ENCODE data around the gene LCMT2.

Gene LCMT2

DNA sequence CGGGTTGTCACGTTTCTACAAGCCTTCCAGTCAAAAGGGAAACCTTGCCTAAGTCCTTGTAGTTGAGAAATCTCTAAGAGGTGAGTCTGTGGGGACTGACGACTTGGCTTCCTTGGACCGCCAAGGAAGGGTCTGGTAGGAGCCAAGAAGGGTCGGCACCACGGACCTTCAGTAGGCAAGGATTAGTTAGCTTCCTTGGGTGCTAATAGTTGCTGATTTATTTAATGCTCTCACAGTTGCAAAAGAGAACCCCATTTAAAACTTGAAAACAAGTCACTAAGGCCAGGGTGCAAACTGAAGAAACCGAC is 361 bp upstream of the LCMT2 start:
- H3K27ac Mint-ChIP-seq (ENCODE audit: low read depth), result peak overlapping the region; percentile 96
- peaks cover 23% of the 10 kb centered on the region for H3K36me3 Mint-ChIP-seq (ENCODE audit: insufficient read depth)
- DNase-seq (ENCODE audit: low spot score in 2 of 2), result no peak
- peaks cover 31% of the 10 kb centered on the region for H3K4me1 Mint-ChIP-seq
- no peaks in the 10 kb centered on the region for H3K9me3 Mint-ChIP-seq
- peak overlapping the region; percentile 93 for H3K4me3 Mint-ChIP-seq
- no peaks in the 10 kb centered on the region for H3K27me3 Mint-ChIP-seq
- peak; percentile 8 for ATAC-seq (replicated peaks; ENCODE audit: extremely low read depth, poor library complexity, severe bottlenecking)

DNA sequence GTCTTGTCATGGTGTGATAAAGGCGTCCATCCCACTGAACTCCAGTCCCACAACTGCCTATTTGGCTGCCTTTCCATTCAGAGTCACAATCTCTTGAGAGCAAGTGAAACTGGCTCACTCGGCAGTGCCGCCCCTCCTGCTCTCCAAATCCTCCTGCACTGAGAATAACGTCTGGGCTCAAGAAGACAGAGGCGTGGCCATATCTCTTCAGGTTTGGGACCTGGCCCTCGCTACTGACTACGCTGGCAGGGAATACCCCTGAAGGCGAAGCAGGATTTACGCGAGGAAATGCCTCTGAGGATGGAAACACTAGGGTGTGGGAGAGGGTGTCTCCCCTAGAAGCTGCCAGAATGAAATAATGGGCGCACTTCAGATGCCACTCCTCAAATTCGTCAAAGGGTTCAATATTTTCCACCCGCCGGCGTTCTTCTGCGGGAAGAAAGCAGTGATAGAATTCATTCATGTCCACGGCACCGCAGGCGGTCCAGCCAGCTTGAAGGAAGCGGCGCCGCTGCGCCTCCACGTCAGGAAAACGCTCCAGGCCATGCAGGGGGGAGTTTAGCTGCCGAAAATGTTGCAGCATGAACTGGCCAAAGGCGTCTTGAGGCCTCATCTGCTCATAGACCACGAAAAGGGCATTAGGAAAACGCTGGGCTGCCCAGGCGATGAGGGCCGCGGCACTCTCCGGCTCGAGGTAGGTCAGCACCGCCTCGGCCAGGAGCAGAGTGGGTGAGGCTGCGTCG is 985 bp downstream of the LCMT2 start:
- H3K4me3 Mint-ChIP-seq, result peak overlapping the region; percentile 93
- no peak for ATAC-seq (replicated peaks; ENCODE audit: extremely low read depth, poor library complexity, severe bottlenecking)
- H3K36me3 Mint-ChIP-seq (ENCODE audit: insufficient read depth), result peaks cover 23% of the 10 kb centered on the region
- peak overlapping the region; percentile 96 for H3K27ac Mint-ChIP-seq (ENCODE audit: low read depth)
- no peak for DNase-seq (ENCODE audit: low spot score in 2 of 2)
- H3K4me1 Mint-ChIP-seq, result peaks cover 31% of the 10 kb centered on the region
- H3K9me3 Mint-ChIP-seq, result no peaks in the 10 kb centered on the region
- H3K27me3 Mint-ChIP-seq, result no peaks in the 10 kb centered on the region

DNA sequence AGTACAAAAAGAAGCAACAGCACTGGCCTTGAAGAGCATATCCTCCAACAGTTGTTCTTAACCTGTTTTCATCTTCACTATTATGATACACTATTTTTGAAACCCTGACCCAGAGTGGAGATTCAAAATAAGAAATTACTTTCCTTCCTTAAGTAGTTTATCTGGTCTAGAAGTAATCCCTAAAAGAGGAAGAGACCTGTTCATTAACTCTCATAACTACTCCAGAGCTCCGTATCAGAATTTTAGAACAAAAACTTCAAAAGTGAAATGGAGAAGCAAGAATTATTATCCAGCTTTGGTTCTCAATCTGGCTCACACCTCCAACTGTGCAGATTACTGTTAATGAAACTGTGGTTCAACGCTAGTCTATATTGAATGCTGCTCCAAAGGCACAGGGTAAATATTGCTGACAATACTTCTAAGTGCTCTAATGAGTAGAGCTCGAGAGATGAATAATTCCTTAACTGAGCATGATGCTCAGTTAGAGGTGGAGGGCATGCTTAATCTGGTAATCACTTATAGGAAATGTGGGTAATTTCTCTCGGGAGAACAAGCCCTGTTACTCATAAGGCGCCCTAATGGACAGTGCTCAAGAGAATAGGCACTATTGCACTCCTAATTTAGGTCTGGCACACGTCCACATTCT is 5.2 kb downstream of the LCMT2 start:
- ATAC-seq (replicated peaks; ENCODE audit: extremely low read depth, poor library complexity, severe bottlenecking) (no peak), DNase-seq (ENCODE audit: low spot score in 2 of 2) (no peak)
- H3K36me3 Mint-ChIP-seq (ENCODE audit: insufficient read depth), result peaks cover 11% of the 10 kb centered on the region
- no peak overlapping the region for H3K4me3 Mint-ChIP-seq
- H3K27ac Mint-ChIP-seq (ENCODE audit: low read depth), result no peak overlapping the region
- peaks cover 7% of the 10 kb centered on the region for H3K27me3 Mint-ChIP-seq
- no peaks in the 10 kb centered on the region for H3K9me3 Mint-ChIP-seq
- peaks cover 17% of the 10 kb centered on the region for H3K4me1 Mint-ChIP-seq

DNA sequence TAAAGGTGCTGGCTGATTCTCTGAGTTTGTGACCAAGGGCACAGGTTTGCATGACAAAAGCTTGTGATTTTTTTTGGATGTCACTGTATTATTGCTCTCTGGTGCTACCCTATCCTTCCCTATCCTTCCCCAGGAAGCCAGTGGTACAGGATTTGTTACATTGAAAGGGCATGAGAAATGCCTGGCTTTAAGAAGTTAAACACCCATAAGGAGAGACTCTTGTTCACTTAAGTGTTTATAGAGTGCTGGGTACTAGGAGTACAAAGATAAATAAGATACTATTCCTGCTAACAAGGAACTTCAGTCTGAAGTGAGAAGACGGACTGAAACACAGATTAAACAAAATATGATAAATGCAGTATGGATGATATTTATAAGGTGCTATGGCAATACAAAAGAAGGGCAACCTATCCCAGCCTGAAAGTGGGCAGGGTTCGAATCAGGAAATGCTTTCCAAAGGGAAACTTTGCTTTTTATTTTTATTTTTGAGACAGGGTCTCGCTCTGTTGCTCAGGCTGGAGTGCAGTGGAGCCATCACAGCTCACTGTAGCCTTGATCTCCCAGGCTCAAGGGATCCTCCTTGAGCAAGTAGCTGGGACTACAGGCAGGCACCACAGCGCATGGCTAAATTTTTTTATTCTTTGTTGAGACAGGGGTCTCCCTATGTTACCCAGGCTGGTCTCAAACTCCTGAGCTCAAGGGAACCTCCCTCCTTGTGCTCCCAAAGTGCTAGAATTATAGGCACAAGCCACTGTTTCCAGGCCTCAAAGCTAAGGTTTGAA is 11.2 kb downstream of the LCMT2 start:
- H3K4me3 Mint-ChIP-seq, result no peak overlapping the region
- no peak for DNase-seq (ENCODE audit: low spot score in 2 of 2)
- no peaks in the 10 kb centered on the region for H3K9me3 Mint-ChIP-seq
- H3K36me3 Mint-ChIP-seq (ENCODE audit: insufficient read depth), result no peaks in the 10 kb centered on the region
- peaks cover 40% of the 10 kb centered on the region for H3K27me3 Mint-ChIP-seq
- no peak overlapping the region for H3K27ac Mint-ChIP-seq (ENCODE audit: low read depth)
- no peaks in the 10 kb centered on the region for H3K4me1 Mint-ChIP-seq
- ATAC-seq (replicated peaks; ENCODE audit: extremely low read depth, poor library complexity, severe bottlenecking), result no peak

DNA sequence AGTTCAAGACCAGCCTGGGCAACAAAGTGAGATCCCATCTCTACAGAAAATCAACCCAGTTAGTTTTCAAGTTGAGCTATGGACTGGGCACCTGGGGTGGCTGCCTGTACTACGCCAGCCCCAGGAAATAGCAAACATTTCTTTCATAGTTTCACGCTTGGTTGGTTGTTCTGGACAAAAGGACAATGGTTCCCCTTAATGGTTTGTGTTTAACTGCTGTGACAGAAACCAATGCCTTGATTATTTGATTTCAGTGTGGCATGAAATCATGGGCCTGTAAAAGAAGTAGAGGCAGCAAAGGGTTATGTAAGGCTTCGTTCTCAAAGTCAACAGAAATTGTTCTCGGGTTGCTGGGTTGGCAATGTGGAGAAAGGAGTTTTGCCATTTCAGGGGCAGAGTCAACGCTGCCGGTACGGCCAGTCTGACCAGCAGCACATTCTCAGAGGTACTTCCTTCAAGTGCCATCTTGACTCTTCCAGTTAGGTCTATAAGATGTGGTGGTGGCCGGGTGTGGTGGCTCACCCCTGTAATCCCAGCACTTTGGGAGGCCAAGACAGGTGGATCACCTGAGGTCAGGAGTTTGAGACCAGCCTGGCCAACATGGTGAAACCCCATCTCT is 12.7 kb downstream of the LCMT2 start:
- H3K36me3 Mint-ChIP-seq (ENCODE audit: insufficient read depth), result no peaks in the 10 kb centered on the region
- no peak overlapping the region for H3K27ac Mint-ChIP-seq (ENCODE audit: low read depth)
- H3K27me3 Mint-ChIP-seq, result peaks cover 49% of the 10 kb centered on the region
- no peaks in the 10 kb centered on the region for H3K9me3 Mint-ChIP-seq
- ATAC-seq (replicated peaks; ENCODE audit: extremely low read depth, poor library complexity, severe bottlenecking) (no peak), DNase-seq (ENCODE audit: low spot score in 2 of 2) (no peak)
- H3K4me3 Mint-ChIP-seq, result no peak overlapping the region
- H3K4me1 Mint-ChIP-seq, result no peaks in the 10 kb centered on the region

DNA sequence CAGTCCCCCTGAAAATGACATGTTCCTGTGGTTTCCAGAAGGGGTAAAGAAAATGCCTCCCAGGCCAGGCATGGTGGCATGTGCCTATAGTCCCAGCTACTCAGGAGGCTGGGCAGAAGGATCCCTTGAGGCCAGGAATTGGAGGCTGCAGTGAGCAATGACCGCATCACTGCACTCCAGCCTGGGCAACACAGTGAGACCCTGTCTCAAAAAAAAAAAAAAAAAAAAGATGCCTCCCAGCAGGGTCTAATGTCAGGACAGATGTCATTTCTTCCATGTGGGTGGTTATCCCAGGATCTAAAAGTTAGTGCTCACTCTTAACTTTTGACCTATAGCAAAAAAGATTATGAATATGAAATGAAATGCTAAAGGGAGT is 13.4 kb downstream of the LCMT2 start:
- no peak overlapping the region for H3K4me3 Mint-ChIP-seq

DNA sequence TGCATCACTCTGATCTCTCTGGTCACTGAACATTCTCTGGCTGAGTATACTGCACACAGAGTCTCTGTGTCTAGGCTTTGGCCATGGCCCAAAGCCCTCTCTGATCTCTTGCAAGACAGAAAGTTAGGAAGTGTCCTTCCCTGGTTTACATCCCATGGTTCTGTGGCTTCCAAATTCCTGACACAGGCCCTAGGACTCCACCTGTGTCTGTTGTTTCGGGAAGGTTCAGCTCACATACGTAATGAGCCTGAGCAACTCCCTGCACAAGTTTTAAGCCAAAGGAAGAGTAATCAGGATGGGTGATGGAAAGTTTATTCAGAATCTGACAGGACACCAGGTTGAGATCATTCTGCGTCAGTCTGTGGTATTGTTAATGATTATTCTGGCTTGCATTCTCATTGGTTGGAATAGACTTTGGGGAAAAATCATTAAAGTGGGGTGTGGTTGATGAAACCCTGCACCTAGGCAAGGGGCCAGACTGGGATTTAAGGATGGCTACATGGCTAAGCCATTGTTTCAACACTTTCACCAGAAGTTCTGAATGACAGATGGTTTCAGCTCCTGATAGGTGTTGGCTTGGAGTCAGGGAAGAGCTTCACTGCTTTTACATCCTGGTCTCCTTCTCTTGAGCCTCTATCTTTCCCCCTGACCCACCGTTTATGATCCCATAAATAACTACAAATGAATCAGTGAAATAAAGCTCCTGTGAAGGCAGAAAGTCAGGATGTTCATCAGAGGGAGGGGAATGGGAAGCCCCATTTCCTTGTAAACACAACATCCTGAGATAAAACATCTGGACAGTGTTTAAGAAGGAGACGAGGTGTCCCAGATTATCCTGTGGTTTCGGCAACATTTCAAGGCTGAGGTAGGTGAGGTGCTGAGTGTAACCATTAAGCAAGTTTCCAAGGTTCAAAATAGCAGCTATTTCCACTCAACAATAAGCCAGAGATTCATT is 14.1 kb downstream of the LCMT2 start:
- no peak for ATAC-seq (replicated peaks; ENCODE audit: extremely low read depth, poor library complexity, severe bottlenecking)
- no peak overlapping the region for H3K27ac Mint-ChIP-seq (ENCODE audit: low read depth)
- no peak overlapping the region for H3K4me3 Mint-ChIP-seq
- H3K4me1 Mint-ChIP-seq, result no peaks in the 10 kb centered on the region
- no peaks in the 10 kb centered on the region for H3K9me3 Mint-ChIP-seq
- H3K27me3 Mint-ChIP-seq, result peaks cover 62% of the 10 kb centered on the region
- no peak for DNase-seq (ENCODE audit: low spot score in 2 of 2)
- H3K36me3 Mint-ChIP-seq (ENCODE audit: insufficient read depth), result no peaks in the 10 kb centered on the region

More for the DNA sequence above, 13.4 kb downstream of the LCMT2 start:
- ATAC-seq (replicated peaks; ENCODE audit: extremely low read depth, poor library complexity, severe bottlenecking) (no peak), DNase-seq (ENCODE audit: low spot score in 2 of 2) (no peak)
- Mint-ChIP-seq H3K36me3 (ENCODE audit: insufficient read depth) (no peaks in the 10 kb centered on the region), H3K27ac (ENCODE audit: low read depth) (no peak overlapping the region), H3K27me3 (peaks cover 55% of the 10 kb centered on the region), H3K4me1 (no peaks in the 10 kb centered on the region), H3K9me3 (no peaks in the 10 kb centered on the region)

DNA sequence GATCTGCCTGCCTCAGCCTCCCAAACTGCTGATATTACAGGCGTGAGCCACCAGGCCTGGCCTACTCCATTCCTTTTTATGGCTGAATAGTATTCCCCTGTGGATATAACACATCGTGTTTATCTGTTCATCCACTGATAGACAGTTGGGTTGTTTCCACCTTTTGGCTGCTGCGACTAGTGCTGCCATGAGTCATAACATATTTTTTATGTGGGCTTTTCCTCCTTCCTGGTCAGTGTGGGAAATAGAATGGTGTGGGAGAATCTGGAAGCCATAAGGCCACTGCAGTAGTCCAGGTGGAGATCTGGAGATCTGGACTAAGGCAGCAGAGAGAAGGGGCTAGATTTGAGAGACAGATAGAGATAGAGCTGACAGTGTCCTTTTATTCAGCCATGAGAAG is 16.2 kb downstream of the LCMT2 start:
- ATAC-seq (replicated peaks; ENCODE audit: extremely low read depth, poor library complexity, severe bottlenecking), result no peak
- Mint-ChIP-seq H3K4me3 (no peak overlapping the region), H3K27me3 (peaks cover 63% of the 10 kb centered on the region), H3K4me1 (no peaks in the 10 kb centered on the region), H3K36me3 (ENCODE audit: insufficient read depth) (no peaks in the 10 kb centered on the region), H3K27ac (ENCODE audit: low read depth) (no peak overlapping the region), H3K9me3 (no peaks in the 10 kb centered on the region)
- DNase-seq (ENCODE audit: low spot score in 2 of 2), result no peak

DNA sequence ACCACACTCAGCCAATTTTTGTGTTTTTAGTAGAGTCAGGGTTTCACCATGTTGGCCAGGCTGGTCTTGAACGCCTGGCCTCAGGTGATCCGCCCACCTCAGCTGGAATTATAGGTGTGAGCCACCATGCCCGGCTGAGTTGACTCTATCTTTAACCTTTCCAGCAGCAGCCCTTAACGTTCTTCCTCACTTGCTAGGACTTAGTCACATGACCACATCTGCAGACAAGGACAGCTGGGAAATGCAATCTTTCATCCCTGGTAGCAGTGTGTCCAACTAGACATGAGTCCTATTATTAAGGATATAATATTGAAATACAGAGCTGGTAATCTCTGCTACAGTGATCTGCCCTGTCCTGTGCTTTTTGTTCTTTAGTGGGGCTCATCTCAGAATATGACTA is 18.0 kb downstream of the LCMT2 start:
- no peak overlapping the region for H3K4me3 Mint-ChIP-seq
- H3K4me1 Mint-ChIP-seq, result no peaks in the 10 kb centered on the region
- no peak for DNase-seq (ENCODE audit: low spot score in 2 of 2)
- ATAC-seq (replicated peaks; ENCODE audit: extremely low read depth, poor library complexity, severe bottlenecking), result no peak
- no peaks in the 10 kb centered on the region for H3K36me3 Mint-ChIP-seq (ENCODE audit: insufficient read depth)
- H3K27me3 Mint-ChIP-seq, result peaks cover 70% of the 10 kb centered on the region
- H3K27ac Mint-ChIP-seq (ENCODE audit: low read depth), result no peak overlapping the region
- H3K9me3 Mint-ChIP-seq, result no peaks in the 10 kb centered on the region

DNA sequence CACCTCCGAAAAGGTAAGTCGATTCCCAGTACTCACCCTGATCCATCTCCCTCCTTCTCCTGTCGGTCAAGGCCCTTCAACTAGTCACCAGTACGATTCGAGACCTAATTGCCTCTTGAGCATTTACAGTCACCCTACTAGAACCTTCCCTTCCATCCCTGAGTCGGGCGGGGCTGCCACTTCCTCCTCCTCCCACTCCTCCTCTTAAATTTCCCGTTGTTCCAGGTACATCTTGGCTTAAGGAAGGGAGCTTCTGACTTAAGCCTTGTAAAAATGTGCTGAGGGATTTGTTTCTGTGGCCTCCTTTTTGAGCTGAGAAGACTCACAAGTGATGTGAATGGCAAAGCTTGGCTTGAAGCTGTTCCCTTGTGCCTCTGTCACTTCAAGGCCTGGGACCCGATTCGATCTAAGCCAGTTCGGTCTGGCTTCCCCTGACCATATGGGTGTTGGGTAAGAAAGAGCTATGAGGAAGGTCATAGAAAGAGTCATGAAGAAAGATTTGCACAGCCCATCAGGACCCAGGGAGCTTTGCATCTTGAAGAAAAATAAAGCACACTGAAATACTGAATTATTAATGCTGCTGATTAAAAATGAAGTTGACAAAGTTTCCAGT is 28.1 kb downstream of the LCMT2 start, which contains the start of gene TGM7:
TSS of gene TGM7 (minus strand) at position 51 of the 613 bp plus-strand sequence.
- no peak for ATAC-seq (replicated peaks; ENCODE audit: extremely low read depth, poor library complexity, severe bottlenecking)
- no peaks in the 10 kb centered on the region for H3K4me1 Mint-ChIP-seq
- DNase-seq (ENCODE audit: low spot score in 2 of 2), result no peak
- H3K9me3 Mint-ChIP-seq, result no peaks in the 10 kb centered on the region
- no peaks in the 10 kb centered on the region for H3K36me3 Mint-ChIP-seq (ENCODE audit: insufficient read depth)
- H3K4me3 Mint-ChIP-seq, result no peak within 1 kb of the TSS
- H3K27me3 Mint-ChIP-seq, result peaks cover 46% of the 10 kb centered on the region
- H3K27ac Mint-ChIP-seq (ENCODE audit: low read depth), result no peak within 1 kb of the TSS

DNA sequence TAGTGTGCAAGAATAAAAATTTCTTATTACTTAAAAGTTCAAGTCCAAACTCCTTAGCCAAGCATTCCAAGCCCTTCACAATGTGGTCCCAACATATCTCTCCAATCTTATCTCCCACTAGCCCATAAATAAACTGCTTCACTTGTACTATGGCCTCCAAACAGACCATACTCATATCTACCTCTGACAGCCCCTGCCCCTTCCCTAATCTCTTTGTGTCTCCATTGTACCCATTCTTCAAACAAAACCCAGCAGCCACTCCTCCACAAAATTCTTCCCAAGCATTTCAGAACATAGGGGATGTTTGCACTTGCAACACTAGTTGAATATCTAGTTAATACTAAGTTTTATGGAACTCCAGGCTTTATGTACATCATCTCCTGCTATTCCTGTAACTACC is 30.5 kb downstream of the LCMT2 start:
- Mint-ChIP-seq H3K9me3 (no peaks in the 10 kb centered on the region), H3K4me1 (no peaks in the 10 kb centered on the region), H3K27me3 (peaks cover 51% of the 10 kb centered on the region), H3K4me3 (no peak overlapping the region), H3K36me3 (ENCODE audit: insufficient read depth) (no peaks in the 10 kb centered on the region), H3K27ac (ENCODE audit: low read depth) (no peak overlapping the region)
- ATAC-seq (replicated peaks; ENCODE audit: extremely low read depth, poor library complexity, severe bottlenecking) (no peak), DNase-seq (ENCODE audit: low spot score in 2 of 2) (no peak)
